NCI-H2081 (cell line): Measurements from ENCODE around the gene GADL1.

Experiments
- DNase-seq, 2 experiments: peaks; one replicate each; lab custom pipeline; 2025; lab: John Stamatoyannopoulos, UW

The GADL1 gene

DNA sequence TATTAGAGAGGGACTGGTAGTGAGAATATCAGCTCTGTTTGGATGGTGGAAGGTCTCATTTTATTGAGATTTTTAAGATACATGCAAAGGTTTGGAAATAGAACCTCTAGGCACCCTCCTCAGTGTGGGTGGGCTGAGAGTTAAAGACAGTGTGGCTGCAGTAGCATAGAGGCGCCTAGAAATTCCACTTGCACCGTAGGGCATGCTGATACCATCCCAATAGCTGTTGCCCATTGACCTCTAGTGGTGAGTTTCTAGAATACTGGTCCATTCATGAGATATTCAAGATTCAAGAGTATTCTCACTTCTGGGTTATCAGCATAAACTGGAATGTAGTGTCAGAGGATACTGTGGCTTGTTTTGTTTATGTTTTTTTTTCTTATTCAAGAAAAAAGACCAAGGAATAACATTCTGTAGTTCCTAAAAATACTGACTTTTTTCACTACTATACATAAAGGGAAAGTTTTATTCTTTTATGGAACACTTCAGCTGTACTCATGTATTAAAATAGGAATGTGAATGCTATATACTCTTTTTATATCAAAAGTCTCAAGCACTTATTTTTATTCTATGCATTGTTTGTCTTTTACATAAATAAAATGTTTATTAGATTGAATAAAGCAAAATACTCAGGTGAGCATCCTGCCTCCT is 200.9 kb downstream of the GADL1 start:
- DNase-seq: peak; percentile 55 to 73

DNA sequence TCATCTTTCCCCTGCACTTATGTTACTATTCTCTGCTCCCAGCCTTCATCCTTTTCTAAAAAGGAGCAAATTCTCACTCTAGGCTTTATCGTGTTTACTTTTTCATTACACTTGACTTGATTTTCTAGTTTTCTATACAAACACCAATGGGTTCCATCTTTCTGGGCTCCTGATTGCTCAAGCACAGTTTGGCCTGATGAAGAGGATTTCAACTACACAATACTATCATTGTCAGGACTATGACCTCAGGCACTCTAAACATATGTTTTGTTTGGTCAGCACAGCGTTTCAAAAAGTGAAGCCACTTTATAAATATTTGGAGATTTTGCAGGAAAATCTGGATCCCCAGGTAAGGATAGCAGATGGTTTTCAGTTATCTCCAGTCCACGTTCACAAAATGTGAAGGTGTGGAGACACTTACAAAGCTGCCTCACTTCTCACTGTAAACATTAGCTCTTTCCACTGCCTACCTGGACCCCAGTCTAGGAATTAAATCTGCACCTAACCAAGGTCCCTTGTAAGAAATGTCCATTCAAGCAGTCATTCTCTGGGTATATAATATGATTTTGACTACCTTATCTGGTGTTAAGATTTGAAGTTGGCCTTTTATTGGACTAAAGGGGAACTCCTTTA is 201.8 kb downstream of the GADL1 start:
- DNase-seq: no peak

DNA sequence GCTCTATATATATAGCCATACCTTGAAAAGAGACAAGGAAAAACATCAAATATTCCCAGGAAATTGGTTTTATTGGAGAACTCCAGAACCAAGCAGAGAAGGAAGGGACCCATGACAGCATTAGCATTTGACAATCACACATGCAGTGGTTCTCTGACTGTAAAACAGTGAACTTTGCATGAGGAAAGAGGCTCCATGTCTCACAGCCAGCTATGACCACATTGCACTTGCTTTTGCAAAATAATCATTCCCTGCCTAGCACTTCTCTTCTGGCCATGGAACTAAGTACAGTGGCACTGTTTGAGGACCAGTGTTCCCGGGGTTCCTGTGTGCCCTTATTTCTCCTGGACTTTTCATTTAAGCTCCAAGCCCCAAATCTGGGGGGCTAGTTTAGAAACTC is 202.5 kb downstream of the GADL1 start:
- DNase-seq: no peak

DNA sequence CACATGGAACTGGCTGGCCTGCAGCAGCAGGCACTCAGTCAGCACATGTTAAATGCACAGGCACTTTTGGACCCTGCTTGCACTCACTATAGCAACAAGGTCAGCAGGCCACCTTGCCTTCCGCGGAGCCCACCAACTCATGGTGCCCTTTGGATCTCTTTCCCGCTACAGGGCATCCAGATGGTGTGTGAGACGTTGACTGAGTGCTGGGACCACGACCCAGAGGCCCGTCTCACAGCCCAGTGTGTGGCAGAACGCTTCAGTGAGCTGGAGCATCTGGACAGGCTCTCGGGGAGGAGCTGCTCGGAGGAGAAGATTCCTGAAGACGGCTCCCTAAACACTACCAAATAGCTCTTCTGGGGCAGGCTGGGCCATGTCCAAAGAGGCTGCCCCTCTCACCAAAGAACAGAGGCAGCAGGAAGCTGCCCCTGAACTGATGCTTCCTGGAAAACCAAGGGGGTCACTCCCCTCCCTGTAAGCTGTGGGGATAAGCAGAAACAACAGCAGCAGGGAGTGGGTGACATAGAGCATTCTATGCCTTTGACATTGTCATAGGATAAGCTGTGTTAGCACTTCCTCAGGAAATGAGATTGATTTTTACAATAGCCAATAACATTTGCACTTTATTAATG is 203.1 kb downstream of the GADL1 start:
- no peak for DNase-seq

DNA sequence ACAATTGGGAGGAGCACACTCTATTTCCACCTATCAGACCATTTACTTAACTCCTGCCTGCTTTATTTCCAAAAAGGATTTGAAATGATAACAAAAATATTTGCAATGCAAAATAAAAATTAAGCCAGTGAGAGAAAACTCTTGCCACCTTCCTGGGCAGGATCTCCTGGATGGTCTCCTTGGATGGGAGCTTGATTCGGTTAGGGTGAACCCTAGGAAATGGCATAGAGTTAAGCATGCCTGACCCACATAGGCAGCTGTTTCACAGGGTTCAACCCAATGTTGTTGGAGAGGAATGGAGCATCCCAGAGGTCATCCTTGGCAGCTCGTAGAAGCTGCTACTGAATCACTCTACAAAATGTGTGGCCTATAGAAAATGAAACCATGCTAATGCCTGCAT is 204.3 kb downstream of the GADL1 start:
- DNase-seq: no peak

DNA sequence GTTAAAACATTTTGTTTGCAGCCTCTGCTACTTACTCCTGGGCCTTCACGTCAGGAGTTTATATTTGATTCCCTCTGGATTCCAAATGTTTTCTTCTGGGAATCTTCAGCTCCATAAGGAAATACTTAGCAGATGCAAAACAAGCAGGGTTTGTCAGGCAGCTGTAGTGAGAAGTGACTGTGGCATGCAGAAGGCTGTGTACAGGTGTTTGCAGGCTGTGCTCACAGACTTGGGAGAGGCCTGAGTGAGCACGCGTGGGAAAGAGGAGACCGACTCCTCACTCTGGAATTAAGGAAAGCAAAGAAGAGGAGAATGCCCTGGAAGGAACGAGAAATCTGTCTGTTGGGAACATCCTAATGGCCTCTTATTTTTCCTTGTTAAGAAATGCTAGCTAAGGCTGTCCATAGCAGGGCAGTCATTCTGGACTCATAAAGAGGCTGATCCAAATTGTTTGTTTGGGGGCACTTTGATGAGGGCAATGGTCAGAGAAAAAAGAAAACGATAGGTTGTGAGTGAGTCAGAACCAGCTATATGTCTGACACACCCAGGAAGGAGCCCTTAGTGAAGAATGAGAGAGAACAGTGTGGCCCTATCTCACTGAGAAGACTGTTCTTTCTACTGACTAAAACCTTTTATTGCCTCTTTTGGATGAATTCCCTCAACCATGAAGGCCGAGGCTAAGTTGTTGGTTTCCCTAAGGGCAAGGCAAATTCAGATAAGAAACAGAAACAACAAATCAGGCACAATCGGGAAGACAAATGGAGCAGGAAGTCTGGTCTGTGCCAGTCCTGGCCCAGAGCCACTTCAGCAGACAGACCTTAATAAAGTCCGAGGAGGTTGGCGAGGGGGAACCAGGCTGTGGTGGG is 205.5 kb downstream of the GADL1 start:
- DNase-seq: peak in 1 of 2 experiments; percentile 43

DNA sequence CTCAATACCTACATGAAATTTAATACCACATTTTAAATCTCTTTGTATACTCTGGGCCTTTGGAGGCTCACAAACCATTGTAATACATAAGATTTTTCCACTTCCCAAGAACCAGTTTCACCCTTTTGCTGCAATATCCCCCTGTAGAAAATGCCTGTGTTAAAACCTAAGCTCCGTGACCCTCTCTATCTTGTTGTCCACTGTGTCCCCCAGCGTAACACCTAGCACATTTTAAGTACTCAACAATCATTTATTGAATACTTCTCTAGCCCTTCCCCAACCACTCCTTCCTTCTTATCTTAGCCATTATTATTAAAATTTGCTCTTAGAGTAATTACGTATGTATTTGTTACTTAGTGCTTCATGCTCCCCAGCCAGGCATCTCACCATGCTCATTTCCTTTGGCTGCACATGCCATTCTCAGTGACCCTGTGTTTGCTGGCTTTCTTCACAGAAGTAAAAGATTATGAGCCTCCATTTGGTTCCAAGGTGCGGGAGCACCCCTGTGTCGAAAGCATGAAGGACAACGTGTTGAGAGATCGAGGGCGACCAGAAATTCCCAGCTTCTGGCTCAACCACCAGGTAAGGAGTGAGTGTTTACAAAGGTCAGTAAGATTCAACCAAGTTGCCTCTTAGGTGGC is 206.4 kb downstream of the GADL1 start:
- no peak for DNase-seq

DNA sequence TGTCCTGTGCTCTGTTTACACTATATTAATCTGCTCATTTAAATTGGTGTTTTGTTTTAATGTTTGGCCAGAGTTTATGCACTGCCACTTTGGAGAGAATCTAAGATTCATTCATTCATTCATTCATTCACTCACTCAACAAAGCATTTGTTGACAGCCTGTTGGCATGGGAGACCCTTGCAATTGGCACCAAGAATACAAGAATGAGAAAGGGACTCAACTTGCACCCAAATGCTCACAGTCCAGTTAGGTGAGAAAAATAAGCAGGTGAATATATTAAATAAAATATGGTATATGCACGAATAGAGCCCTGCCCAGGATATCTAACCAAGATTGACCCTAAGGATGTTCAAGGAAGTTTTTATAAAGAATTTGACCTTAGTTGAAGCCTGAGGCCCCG is 207.7 kb downstream of the GADL1 start:
- no peak for DNase-seq

DNA sequence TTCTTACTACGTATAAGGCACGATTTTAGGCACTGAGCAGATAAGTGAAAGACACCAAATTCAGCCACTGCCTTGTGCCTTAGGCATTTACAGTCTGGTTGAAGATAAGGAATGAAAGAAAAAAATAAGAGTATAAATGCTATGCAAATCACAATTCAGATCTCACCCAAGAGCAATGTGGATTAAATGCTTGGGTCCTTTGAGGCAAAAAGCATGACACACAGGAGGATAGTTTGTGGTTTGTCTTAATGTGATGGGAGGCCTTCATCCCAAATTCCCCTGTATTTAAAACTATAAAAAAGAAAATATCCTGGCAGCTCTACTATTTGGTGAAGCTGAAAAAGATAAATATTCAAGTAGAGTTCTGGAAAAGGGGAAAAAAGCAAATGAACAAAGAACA is 208.3 kb downstream of the GADL1 start:
- no peak for DNase-seq

DNA sequence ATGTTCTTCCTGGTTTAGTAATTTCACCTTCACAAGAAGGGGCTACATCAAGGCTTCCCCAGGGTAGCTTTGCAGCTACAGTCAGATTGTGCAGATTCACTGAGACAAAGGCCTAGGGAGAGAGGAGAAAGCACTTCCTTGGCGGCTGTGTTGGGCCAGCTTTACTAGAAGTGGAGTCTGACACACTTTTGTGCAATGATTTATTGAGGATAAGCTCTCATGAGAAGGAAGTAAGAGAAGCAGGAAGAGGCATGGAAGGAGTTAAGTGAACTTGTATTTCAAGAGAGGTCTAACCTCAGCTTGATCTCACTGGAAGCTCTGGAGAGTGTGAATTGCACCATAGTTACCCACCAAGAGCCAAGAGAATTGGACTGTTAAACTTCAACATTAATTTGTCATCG is 209.2 kb downstream of the GADL1 start:
- DNase-seq: no peak

DNA sequence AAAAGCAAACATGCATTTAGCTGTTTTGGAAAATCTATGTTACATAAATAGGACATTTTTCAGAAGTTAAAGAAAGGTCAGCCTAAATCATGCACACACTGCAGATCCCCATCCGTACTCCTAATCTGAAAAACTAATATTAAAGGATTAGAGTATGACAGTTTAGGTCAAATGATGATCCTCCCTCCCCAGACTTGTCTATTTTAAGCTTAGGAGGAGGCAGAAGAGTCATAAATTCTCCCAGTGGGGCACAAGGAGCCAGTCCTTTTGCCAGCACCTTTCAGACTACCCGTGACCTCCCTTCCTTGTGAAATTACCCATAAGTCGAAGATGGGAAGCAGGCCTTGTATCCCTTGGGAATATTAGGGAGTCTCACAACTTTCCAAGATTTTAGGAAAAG is 210.1 kb downstream of the GADL1 start:
- DNase-seq: no peak

DNA sequence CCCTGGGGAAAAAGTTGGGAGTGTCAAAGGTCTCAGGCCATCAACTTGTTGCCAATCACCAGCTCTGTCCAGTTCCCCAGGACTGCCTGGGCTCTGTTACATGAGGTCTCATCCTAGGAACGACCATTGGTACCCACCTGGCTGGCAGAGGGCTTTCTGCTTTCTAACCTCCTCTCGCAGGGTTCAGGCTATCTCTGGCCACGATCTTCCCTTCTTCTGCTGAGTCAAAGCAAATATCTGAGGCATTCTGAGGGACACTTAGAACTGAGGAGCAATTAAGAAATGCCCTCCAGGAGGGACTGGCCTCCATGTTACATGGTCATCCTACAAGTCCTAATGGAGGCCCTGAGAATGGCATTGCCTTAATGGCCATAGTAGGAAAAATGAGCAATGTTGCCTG is 210.7 kb downstream of the GADL1 start:
- no peak for DNase-seq

DNA sequence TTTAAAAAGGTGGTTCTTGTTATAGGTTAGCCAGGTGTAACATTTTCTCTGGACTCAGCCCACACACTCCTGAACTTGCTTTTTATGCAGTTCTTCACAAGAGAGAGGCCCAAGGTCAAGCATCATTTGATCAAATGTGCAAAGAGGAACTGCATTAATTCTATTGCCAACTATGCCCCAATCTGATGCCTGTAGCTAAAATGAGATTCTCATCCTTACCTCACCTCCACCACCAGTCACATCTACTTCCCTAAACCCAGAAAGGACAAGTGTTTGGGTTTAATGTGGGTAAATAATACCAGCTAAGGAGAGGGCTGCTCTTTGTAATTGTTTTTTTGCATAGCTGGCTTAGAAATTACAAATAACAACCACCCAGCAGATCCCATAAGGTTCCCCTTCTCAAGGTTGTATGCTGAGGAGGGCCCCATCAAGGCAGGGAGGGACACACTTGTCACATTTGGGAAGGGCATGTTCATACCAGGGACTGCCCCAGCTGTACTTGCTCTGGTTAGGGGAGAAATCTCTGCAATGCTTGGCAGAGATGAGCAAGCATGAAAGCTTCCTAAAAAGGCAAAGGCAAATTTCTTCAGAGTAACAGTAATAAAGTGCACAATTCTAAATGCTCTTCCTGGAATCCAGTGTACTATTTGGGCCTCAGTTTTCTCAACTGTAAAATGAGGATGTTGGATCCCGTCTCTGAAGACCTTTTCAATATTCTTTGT is 211.9 kb downstream of the GADL1 start:
- DNase-seq: no peak

DNA sequence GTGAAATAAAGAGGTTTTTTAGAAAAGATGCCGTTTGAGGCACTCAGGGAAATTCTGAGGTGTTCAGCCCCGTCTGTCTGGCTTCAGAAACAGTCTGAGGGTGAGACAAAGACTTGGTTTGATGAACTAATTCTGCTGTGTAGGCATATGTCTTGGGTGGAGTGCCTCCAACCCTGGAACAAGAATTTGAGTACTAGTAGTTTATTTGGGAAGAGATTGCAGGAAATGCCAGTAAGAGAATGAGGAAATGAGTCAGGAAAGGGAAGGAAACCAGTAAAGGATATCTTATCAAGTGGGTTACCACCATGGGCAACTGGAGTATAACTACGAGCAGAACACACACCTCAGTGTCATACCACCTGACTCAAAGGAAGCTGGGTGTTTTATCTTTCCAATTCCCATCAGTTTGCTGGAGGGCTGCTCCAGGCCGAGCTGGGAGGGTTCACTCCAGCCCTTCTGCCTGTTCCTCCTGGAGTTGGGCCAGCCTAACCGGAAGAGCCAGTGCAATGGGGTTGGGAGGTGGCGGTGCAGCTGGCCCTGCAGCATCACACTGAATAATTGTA is 212.7 kb downstream of the GADL1 start:
- no peak for DNase-seq

DNA sequence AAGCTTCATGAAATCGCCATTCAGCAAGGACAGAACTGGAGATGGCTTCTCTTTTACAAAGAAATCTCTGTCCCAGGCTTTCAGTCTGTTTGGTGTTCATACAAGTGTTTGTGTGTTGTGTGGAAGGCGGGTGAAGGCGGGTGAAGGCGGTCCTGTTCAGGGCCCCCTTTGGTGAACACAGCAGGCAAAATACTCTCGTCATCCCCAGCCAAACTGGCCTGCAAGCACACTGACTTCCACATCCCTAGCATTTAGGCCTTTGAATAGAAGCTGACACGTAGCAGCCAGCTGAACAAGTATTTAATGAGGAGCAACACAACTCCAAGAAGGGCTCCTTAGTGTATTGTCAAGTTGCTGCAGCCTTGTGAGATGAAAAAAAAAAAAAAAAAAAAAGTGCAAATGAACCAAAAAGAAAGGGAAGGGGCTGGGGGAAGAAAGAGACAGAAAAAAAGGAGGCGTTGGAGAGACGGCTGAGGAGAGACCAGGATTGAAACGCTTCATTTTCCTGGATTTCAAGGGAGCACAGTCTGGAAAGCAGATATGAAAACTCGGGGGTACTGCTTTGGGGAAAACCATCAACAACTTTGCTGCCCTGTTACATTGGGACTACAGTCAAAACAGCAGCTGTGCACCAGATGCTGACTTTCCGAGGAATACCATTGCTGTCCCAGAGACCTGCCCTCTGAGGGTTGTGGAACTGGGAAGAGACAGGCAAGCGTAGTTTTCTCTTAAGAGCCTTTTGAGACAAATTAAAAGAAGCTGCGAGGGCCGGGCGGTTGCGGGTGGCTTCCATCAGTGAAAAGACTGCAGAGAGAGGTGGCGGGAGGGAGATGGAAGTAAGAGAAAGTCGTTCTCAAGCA is 213.4 kb downstream of the GADL1 start:
- peak in 1 of 2 experiments; percentile 4 for DNase-seq

DNA sequence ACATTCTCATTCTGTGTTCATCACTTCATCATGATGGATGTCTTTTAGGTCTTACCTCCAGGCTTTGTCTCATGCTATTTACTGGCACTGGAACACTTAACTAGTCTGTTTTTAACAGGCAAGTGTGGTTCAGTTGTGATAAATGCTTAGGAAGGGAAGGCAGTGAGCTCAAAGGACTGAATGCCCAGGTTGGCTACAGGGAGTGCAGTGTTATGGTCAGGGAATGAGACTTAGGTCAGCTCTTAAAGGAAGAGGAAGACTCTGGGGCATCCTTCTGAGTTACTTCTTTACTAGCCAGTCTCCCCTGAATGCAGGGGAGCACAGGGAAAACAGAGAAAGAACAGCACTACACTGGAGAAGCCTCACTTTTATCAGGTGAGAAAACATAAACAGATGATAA is 215.4 kb downstream of the GADL1 start:
- DNase-seq: no peak

DNA sequence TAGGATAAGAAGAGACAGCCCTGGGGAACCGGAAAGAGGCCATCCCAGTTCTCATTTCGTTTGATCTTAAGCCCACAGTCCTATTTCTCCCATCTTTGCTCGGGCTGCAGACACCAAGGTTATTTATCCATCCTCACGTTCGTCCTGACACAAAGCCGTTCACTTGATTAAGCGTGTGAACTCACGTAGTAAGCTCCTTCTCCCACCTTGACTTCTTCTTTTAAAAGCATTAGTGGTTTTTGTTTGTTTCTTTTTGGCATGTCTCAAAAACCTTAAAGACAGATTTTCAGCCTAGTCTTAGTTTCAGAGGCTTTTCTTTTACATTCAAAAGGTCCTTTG is 217.1 kb downstream of the GADL1 start:
- DNase-seq: no peak

DNA sequence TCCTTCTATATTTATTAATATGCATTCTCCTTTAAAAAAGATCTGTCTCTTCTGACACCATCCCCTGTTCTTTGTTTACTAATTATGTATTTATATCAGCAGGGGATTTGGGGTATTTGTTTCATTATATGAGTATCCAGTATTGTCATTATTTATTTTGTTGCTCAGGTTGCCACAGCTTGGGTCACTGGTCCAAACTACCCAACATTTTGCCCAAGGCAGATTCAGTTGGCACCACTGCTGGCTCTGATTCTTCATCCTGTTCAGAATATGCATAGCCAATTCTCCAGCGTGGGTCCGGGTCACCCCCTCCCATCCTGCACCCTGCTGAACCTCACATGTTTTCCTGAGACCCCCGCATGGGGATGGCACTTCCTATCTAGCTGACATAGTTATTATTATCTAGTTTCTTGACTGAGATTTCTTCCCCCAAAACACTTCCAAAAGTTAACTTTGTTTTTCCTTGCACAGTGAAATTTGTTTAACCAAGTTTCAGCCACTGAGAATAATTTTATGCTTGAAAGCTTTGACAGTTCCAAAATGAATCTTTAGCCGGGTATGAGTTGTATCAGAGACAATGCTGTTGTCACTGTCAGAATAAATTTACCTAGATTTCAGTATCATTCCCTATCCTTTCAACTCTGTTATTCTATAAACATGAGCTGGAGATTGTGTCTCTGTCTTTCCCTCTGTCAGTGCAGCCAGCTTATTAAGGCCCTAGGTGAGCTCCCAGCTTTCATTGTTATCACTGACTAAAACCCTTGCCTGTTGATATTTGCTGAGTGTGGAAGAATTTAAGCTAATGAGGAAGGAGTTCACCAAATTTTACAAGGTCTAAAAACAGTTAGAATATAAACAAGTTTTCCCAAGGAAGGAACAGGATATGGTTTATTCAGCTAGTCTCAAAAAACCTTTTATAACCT is 217.8 kb downstream of the GADL1 start:
- DNase-seq: no peak
